GM10248 (cell line): ENCODE measurements around the gene EMILIN1.

Experiments used
- CTCF ChIA-PET: fragments of 300-600 bp; sonication (Branson Sonifier 250); formaldehyde crosslinking; extraction: SDS; loops from one replicate; lab custom pipeline; 2021; ENCODE audit warnings: antibody characterized with exemption; lab: Yijun Ruan, JAX
- POLR2A ChIA-PET: fragments of 350-650 bp; sonication (Branson Sonifier 250); formaldehyde crosslinking; extraction: SDS; loops from one replicate; lab custom pipeline; 2020; ENCODE audit warnings: antibody characterized with exemption; lab: Yijun Ruan, JAX
- DNase-seq: peaks from one replicate; pipeline ENCODE4 v3.0.0; 2012; ENCODE audit errors: extremely low spot score
- CTCF ChIP-seq: IDR thresholded peaks from 2 replicates; pipeline ENCODE4 v1.5.1; 2012; ENCODE audit warnings: mild to moderate bottlenecking, low read depth; ENCODE audit errors: extremely low read depth, missing control alignments, control extremely low read depth

EMILIN1 gene

GRCh38 chr2:27086090-27086723, 7.8 kb downstream of the EMILIN1 start:
- peak; percentile 94 for TF ChIP-seq CTCF
- ChIA-PET POLR2A (interaction anchor here (0.9 kb wide), 1 partner anchor 28 kb away, joined by 3 read pairs; no protein-coding TSS in a partner anchor), CTCF (interaction anchor here (0.7 to 9.6 kb wide), 24 partner anchors 12 to 231 kb away, joined by 3 to 105 read pairs (median 4); partner anchors contain the start of genes ABHD1, AGBL5, ATRAID and MAPRE3)
- peak; percentile 99 for DNase-seq

- ChIA-PET POLR2A (interaction anchor here (0.9 kb wide), 2 partner anchors 27 to 28 kb away, joined by 3 read pairs; no protein-coding TSS in a partner anchor), CTCF (interaction anchor here (0.7 to 9.6 kb wide), 23 partner anchors 11 to 231 kb away, joined by 3 to 105 read pairs (median 4); partner anchors contain the start of genes AGBL5, ATRAID, MAPRE3 and OST4)
- TF ChIP-seq CTCF = no peak
- DNase-seq = peak; percentile 41
These were observed 8.5 kb downstream of the EMILIN1 start, which contains the start of gene KHK for GRCh38 chr2:27086724-27087593. KHK (plus strand) TSS chr2:27086772; CDS start chr2:27087260, 488 bp downstream.

- TF ChIP-seq CTCF = no peak
- POLR2A ChIA-PET = interaction anchor here (0.9 kb wide), 1 partner anchor 38 kb away, joined by 4 read pairs; no protein-coding TSS in a partner anchor
- no peak for DNase-seq
- CTCF ChIA-PET = interaction anchor here (0.8 to 9.6 kb wide), 15 partner anchors 10 to 215 kb away, joined by 3 to 105 read pairs (median 5); partner anchors contain the start of genes AGBL5 and OST4
These were observed 9.5 kb downstream of the EMILIN1 start for GRCh38 chr2:27087823-27088410.

GRCh38 chr2:27088634-27089033, 10.2 kb downstream of the EMILIN1 start:
- no peak for TF ChIP-seq CTCF
- CTCF ChIA-PET = interaction anchor here (1.0 to 9.6 kb wide), 9 partner anchors 9 to 191 kb away, joined by 3 to 105 read pairs (median 5); partner anchors contain the start of gene OST4
- no peak for DNase-seq
- POLR2A ChIA-PET = interaction anchor here (0.9 kb wide), 1 partner anchor 38 kb away, joined by 4 read pairs; no protein-coding TSS in a partner anchor

GRCh38 chr2:27089111-27089954, 10.9 kb downstream of the EMILIN1 start:
- ChIA-PET CTCF (interaction anchor here (1.0 to 9.6 kb wide), 9 partner anchors 8 to 128 kb away, joined by 3 to 105 read pairs (median 5); partner anchors contain the start of gene OST4), POLR2A (no interaction called here)
- TF ChIP-seq CTCF = no peak
- no peak for DNase-seq
